H9 (cell line): ENCODE results near the gene SOX8. TPM values are rescaled to one million over a fixed set of nuclear protein-coding genes. Genes with fewer than 3 reads are reported as not detected.

Source experiments
- DNase-seq: peaks from one replicate; pipeline ENCODE4 v3.0.0-alpha.2; 2017
- H2AFZ ChIP-seq: one replicate; pipeline ENCODE4 v1.6.1; 2013; ENCODE audit warnings: mild to moderate bottlenecking, low read length, control low read depth, moderate library complexity
- H2AK5ac ChIP-seq: 2 replicates; pipeline ENCODE4 v1.6.1; 2013; ENCODE audit warnings: low read length, control low read depth, mixed read lengths; ENCODE audit not compliant: insufficient read length
- H2BK120ac ChIP-seq: one replicate; pipeline ENCODE4 v1.6.1; 2013; ENCODE audit warnings: low read depth, mild to moderate bottlenecking, low read length, control low read depth, inconsistent platforms; ENCODE audit not compliant: poor library complexity, severe bottlenecking
- H2BK12ac ChIP-seq: 2 replicates; pipeline ENCODE4 v1.6.1; 2013; ENCODE audit warnings: low read length, control low read depth, mixed read lengths, low read depth; ENCODE audit not compliant: insufficient read length
- H2BK15ac ChIP-seq: 2 replicates; pipeline ENCODE4 v1.6.1; 2013; ENCODE audit warnings: low read depth, low read length, control low read depth
- H2BK20ac ChIP-seq: one replicate; pipeline ENCODE4 v1.6.1; 2013; ENCODE audit warnings: low read depth, mild to moderate bottlenecking, low read length, control low read depth, inconsistent platforms; ENCODE audit not compliant: poor library complexity, severe bottlenecking
- H2BK5ac ChIP-seq: 2 replicates; pipeline ENCODE4 v1.6.1; 2013; ENCODE audit warnings: low read length, control low read depth, mixed read lengths; ENCODE audit not compliant: insufficient read length
- H3K14ac ChIP-seq: 2 replicates; pipeline ENCODE4 v1.6.1; 2013; ENCODE audit warnings: low read length, control low read depth; ENCODE audit not compliant: insufficient read depth
- H3K18ac ChIP-seq: 2 replicates; pipeline ENCODE4 v1.6.1; 2013; ENCODE audit warnings: low read depth, mild to moderate bottlenecking, mixed read lengths, low read length, control low read depth; ENCODE audit not compliant: insufficient read length
- H3K23ac ChIP-seq: 2 replicates; pipeline ENCODE4 v1.6.1; 2013; ENCODE audit warnings: low read length, control low read depth, mixed read lengths, low read depth; ENCODE audit not compliant: insufficient read length
- H3K23me2 ChIP-seq: 2 replicates; pipeline ENCODE4 v1.6.1; 2013; ENCODE audit warnings: low read depth, mild to moderate bottlenecking, mixed read lengths, low read length, control low read depth; ENCODE audit not compliant: insufficient read length, poor library complexity, severe bottlenecking
- H3K27ac ChIP-seq: 2 replicates; pipeline ENCODE4 v1.5.1; 2013; ENCODE audit warnings: low read length, control low read depth, mixed read lengths, low read depth; ENCODE audit not compliant: insufficient read length
- H3K27me3 ChIP-seq: 2 replicates; pipeline ENCODE4 v1.6.1; 2013; ENCODE audit warnings: low read length, control low read depth, inconsistent platforms; ENCODE audit not compliant: insufficient read depth
- H3K4ac ChIP-seq: 2 replicates; pipeline ENCODE4 v1.6.1; 2013; ENCODE audit warnings: low read depth, mild to moderate bottlenecking, control low read depth, inconsistent platforms, low read length, moderate library complexity
- H3K4me1 ChIP-seq: 2 replicates; pipeline ENCODE4 v1.6.1; 2013; ENCODE audit warnings: low read length, control low read depth, inconsistent platforms; ENCODE audit not compliant: insufficient read depth
- H3K4me2 ChIP-seq: 2 replicates; pipeline ENCODE4 v1.6.1; 2013; ENCODE audit warnings: low read length, control low read depth, mixed read lengths; ENCODE audit not compliant: insufficient read length, insufficient read depth
- H3K56ac ChIP-seq: 2 replicates; pipeline ENCODE4 v1.6.1; 2013; ENCODE audit warnings: low read depth, mild to moderate bottlenecking, mixed read lengths, low read length, control low read depth; ENCODE audit not compliant: insufficient read length
- H3K79me1 ChIP-seq: 2 replicates; pipeline ENCODE4 v1.6.1; 2013; ENCODE audit warnings: low read depth, mild to moderate bottlenecking, moderate library complexity, low read length, control low read depth, inconsistent platforms; ENCODE audit not compliant: insufficient read depth, poor library complexity, severe bottlenecking
- H3K79me2 ChIP-seq: 2 replicates; pipeline ENCODE4 v1.6.1; 2013; ENCODE audit warnings: low read length, control low read depth, inconsistent platforms; ENCODE audit not compliant: insufficient read depth
- H3K9ac ChIP-seq: 2 replicates; pipeline ENCODE4 v1.6.1; 2013; ENCODE audit warnings: low read length, control low read depth, mixed read lengths; ENCODE audit not compliant: insufficient read length; ENCODE audit errors: extremely low read depth
- H3K9me3 ChIP-seq: one replicate; pipeline ENCODE4 v1.6.1; 2013; ENCODE audit warnings: low read depth, low read length, inconsistent platforms; ENCODE audit not compliant: control insufficient read depth
- H3T11ph ChIP-seq: one replicate; pipeline ENCODE4 v1.6.1; 2013; ENCODE audit warnings: mild to moderate bottlenecking, low read length, control low read depth, inconsistent platforms
- H4K20me1 ChIP-seq: one replicate; pipeline ENCODE4 v1.6.1; 2013; ENCODE audit not compliant: control insufficient read depth, insufficient read length, insufficient read depth
- H4K5ac ChIP-seq: 2 replicates; pipeline ENCODE4 v1.6.1; 2013; ENCODE audit warnings: low read depth, mild to moderate bottlenecking, mixed read lengths, low read length, control low read depth; ENCODE audit not compliant: insufficient read length
- H4K8ac ChIP-seq: replicated peaks from 2 replicates; pipeline ENCODE4 v1.6.1; 2013; ENCODE audit warnings: low read length, control low read depth, mixed read lengths, low read depth; ENCODE audit not compliant: insufficient read length
- H4K91ac ChIP-seq: 2 replicates; pipeline ENCODE4 v1.6.1; 2013; ENCODE audit warnings: low read depth, mild to moderate bottlenecking, moderate library complexity, mixed read lengths, low read length, control low read depth; ENCODE audit not compliant: insufficient read length
- H3K27ac Mint-ChIP-seq, 3 experiments: 2 replicates in 2 of 3; 3 replicates in 1 of 3; pipeline ENCODE4 v1.8.0; 2020 to 2021; ENCODE audit warnings: mixed read lengths in 3 of 3, mild to moderate bottlenecking in 1 of 3, moderate library complexity in 1 of 3
- H3K27me3 Mint-ChIP-seq: 2 replicates; pipeline ENCODE4 v1.8.0; 2021; ENCODE audit warnings: low read depth, mild to moderate bottlenecking, moderate library complexity, mixed read lengths
- H3K36me3 Mint-ChIP-seq, 3 experiments: 2 replicates in 2 of 3; 3 replicates in 1 of 3; pipeline ENCODE4 v1.8.0; 2020 to 2021; ENCODE audit warnings: low read depth in 3 of 3, mixed read lengths in 3 of 3; ENCODE audit not compliant: insufficient read depth in 1 of 3
- H3K4me1 Mint-ChIP-seq, 2 experiments: 2 replicates each; pipeline ENCODE4 v1.8.0; 2020; ENCODE audit warnings: mixed read lengths in 2 of 2
- H3K4me3 Mint-ChIP-seq, 2 experiments: 2 replicates in 1 of 2; 3 replicates in 1 of 2; pipeline ENCODE4 v1.8.0; 2020 to 2021; ENCODE audit warnings: mild to moderate bottlenecking in 2 of 2, mixed read lengths in 2 of 2, moderate library complexity in 1 of 2
- H3K9me3 Mint-ChIP-seq, 2 experiments: 2 replicates in 1 of 2; 3 replicates in 1 of 2; pipeline ENCODE4 v1.8.0; 2020; ENCODE audit warnings: mild to moderate bottlenecking in 2 of 2, mixed read lengths in 2 of 2, moderate library complexity in 1 of 2
- WGBS: extraction: QIAGEN DNeasy Blood & Tissue Kit; methylation state at CpG from one replicate; pipeline ENCODE4 v1.1.7; 2013; ENCODE audit warnings: missing lambda C conversion rate, low lambda C conversion rate, mixed read lengths; ENCODE audit not compliant: insufficient read length; ENCODE audit errors: extremely low coverage; 5-methylcytosine and 5-hydroxymethylcytosine counted together
- total RNA-seq: library from RNA; stranded (reverse); gene quantifications from 2 replicates; pipeline ENCODE4 v1.2.1, GENCODE V29; 2021
- TF ChIP-seq, protein P1 (sequence below): fragments of 200-600 bp; sonication (generic); conservative IDR thresholded peaks from 3 replicates; pipeline ENCODE4 v1.8.0; 2021; ENCODE audit warnings: antibody characterized with exemption, mild to moderate bottlenecking

SOX8 gene
- total RNA-seq, 1 experiment from 2014 or later, result 8.9 TPM

DNA sequence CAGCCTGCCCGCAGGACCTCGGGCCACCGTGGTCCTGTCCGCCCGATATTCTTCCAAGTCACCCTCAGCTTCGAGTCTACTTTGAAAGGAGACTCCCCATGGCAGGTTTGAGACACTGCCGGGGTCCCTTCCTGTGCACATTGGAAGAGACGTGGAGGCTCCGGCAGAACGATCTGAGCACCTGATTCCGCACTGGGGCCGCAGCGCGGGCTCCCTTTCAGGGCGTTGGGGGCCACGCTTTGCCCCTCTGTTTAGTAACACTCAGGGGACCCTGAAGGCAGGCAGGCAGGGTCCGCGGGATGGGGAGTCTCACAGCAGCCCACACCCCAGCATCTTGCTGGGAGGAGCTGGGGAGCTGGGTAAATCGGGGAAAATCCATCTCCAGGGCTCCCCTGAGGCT is 30.6 kb downstream of the SOX8 start:
- Histone ChIP-seq H3K23me2 (no peaks in the 10 kb centered on the region), H3K27ac (no peak overlapping the region), H4K91ac (no peak overlapping the region), H3K4ac (no peak overlapping the region), H2AK5ac (no peak overlapping the region), H2BK20ac (no peak overlapping the region), H3K18ac (no peak overlapping the region), H4K8ac (no peak overlapping the region), H3K79me2 (no peaks in the 10 kb centered on the region), H3T11ph (no peak overlapping the region), H2BK12ac (no peak overlapping the region), H4K20me1 (no peaks in the 10 kb centered on the region), H3K79me1 (no peaks in the 10 kb centered on the region), H3K56ac (no peak overlapping the region), H3K4me1 (no peaks in the 10 kb centered on the region), H3K27me3 (no peaks in the 10 kb centered on the region), H2AFZ (no peak overlapping the region), H4K5ac (no peak overlapping the region), H3K4me2 (no peak overlapping the region), H3K9ac (no peak overlapping the region), H2BK15ac (no peak overlapping the region), H3K23ac (no peak overlapping the region), H2BK120ac (no peak overlapping the region), H3K14ac (no peak overlapping the region; the same call in 1 of the 2 replicates), H3K9me3 (no peaks in the 10 kb centered on the region), H2BK5ac (no peak overlapping the region)
- Mint-ChIP-seq H3K36me3 (no peaks in the 10 kb centered on the region), H3K4me3 (no peak overlapping the region), H3K27me3 (peaks cover 4% of the 10 kb centered on the region; the same call in 1 of the 2 replicates), H3K9me3 (no peaks in the 10 kb centered on the region), H3K27ac (no peak overlapping the region), H3K4me1 (peaks cover 0 to 3% of the 10 kb centered on the region in 2 experiments; a peak in 1 of 4 replicates)
- TF ChIP-seq, protein P1, sequence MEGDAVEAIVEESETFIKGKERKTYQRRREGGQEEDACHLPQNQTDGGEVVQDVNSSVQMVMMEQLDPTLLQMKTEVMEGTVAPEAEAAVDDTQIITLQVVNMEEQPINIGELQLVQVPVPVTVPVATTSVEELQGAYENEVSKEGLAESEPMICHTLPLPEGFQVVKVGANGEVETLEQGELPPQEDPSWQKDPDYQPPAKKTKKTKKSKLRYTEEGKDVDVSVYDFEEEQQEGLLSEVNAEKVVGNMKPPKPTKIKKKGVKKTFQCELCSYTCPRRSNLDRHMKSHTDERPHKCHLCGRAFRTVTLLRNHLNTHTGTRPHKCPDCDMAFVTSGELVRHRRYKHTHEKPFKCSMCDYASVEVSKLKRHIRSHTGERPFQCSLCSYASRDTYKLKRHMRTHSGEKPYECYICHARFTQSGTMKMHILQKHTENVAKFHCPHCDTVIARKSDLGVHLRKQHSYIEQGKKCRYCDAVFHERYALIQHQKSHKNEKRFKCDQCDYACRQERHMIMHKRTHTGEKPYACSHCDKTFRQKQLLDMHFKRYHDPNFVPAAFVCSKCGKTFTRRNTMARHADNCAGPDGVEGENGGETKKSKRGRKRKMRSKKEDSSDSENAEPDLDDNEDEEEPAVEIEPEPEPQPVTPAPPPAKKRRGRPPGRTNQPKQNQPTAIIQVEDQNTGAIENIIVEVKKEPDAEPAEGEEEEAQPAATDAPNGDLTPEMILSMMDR, result no peak
- DNase-seq, result no peak
- no CpG with 5 or more reads among the region's 19 CpGs for WGBS
